GM12878 (cell line): ENCODE data around the gene TDRKH. TPM values are rescaled to one million over a fixed set of nuclear protein-coding genes. Genes with fewer than 3 reads are reported as not detected.

Source experiments
- ATAC-seq: fragments of 200-7000 bp; cut with Tn5 transposase; 3 replicates; pipeline ENCODE4 v1.9.1; 2020; ENCODE audit warnings: mild to moderate bottlenecking, moderate library complexity
- BruUV-seq: library from RNA; stranded (reverse); fragments of 400-500 nt; replicated peaks from 2 replicates; lab custom pipeline; 2021; lab: Mats Ljungman, UMichigan
- CTCF ChIA-PET: fragments of 300-600 bp; sonication (Branson Sonifier 250); formaldehyde crosslinking; extraction: SDS; loops from one replicate; lab custom pipeline; 2021; ENCODE audit warnings: inconsistent platforms; lab: Yijun Ruan, JAX
- POLR2A ChIA-PET: fragments of 350-600 bp; formaldehyde crosslinking; extraction: SDS; loops from one replicate; lab custom pipeline; 2021; ENCODE audit warnings: inconsistent platforms; lab: Charles Lee
- RAD21 ChIA-PET: fragments of 300-600 bp; sonication (Branson Sonifier 250); formaldehyde crosslinking; loops from one replicate; lab custom pipeline; 2023; ENCODE audit warnings: antibody characterized with exemption; ENCODE audit not compliant: unreplicated experiment; lab: Charles Lee
- SMC1A ChIA-PET: fragments of 300-600 bp; sonication (Branson Sonifier 250); formaldehyde crosslinking; loops from one replicate; lab custom pipeline; 2023; ENCODE audit not compliant: unreplicated experiment, uncharacterized antibody; lab: Charles Lee
- DNase-seq: peaks from one replicate; pipeline ENCODE4 v3.0.0-alpha.2; 2011; ENCODE audit warnings: low read depth, low spot score
- FAIRE-seq: peaks from 3 replicates; lab custom pipeline; 2011; peaks lifted over from hg19 to GRCh38; lab: Jason Lieb, UNC
- H2AFZ ChIP-seq: 2 replicates; pipeline ENCODE4 v1.6.0; 2011; ENCODE audit warnings: low read depth, low read length, control low read depth; ENCODE audit not compliant: control insufficient read depth
- H3K27ac ChIP-seq: 2 replicates; pipeline ENCODE4 v1.5.1; 2011; ENCODE audit warnings: control low read depth; ENCODE audit not compliant: control insufficient read depth, insufficient read depth
- H3K27me3 ChIP-seq, 2 experiments: replicated peaks in 1 of 2; 2 replicates each; pipeline versions ENCODE4 v1.6.0 to v1.6.1; 2011; ENCODE audit warnings: low read length in 1 of 2; ENCODE audit not compliant: control insufficient read depth in 2 of 2, insufficient read depth in 2 of 2
- H3K36me3 ChIP-seq, 2 experiments: 2 replicates each; pipeline ENCODE4 v1.5.1; 2011; ENCODE audit warnings: low read length in 1 of 2; ENCODE audit not compliant: control insufficient read depth in 2 of 2, insufficient read depth in 2 of 2
- H3K4me1 ChIP-seq: 2 replicates; pipeline ENCODE4 v1.6.1; 2011; ENCODE audit warnings: mild to moderate bottlenecking, low read length, moderate library complexity, mixed read lengths; ENCODE audit not compliant: control insufficient read depth, insufficient read depth
- H3K4me2 ChIP-seq: 2 replicates; pipeline ENCODE4 v1.6.0; 2011; ENCODE audit warnings: control low read depth; ENCODE audit not compliant: control insufficient read depth, insufficient read depth
- H3K4me3 ChIP-seq: fragments of 200-600 bp; sonication (generic); 2 replicates; pipeline ENCODE4 v1.5.1; 2016
- H3K79me2 ChIP-seq: 2 replicates; pipeline ENCODE4 v1.6.0; 2011; ENCODE audit warnings: low read length; ENCODE audit not compliant: control insufficient read depth, insufficient read depth
- H3K9ac ChIP-seq: 2 replicates; pipeline ENCODE4 v1.8.0; 2011; ENCODE audit warnings: low read length, control low read depth, mixed read lengths; ENCODE audit not compliant: control insufficient read depth, insufficient read depth
- H3K9me3 ChIP-seq: replicated peaks from 3 replicates; pipeline ENCODE4 v1.5.1; 2011; ENCODE audit warnings: mild to moderate bottlenecking, low read length; ENCODE audit not compliant: control insufficient read depth, insufficient read depth
- H4K20me1 ChIP-seq: 2 replicates; pipeline ENCODE4 v1.6.0; 2011; ENCODE audit not compliant: control insufficient read depth, insufficient read depth
- ATF3 ChIP-seq: IDR thresholded peaks from 2 replicates; pipeline ENCODE4 v1.6.1; 2011; ENCODE audit warnings: low read depth, mild to moderate bottlenecking, low read length, moderate library complexity, borderline replicate concordance; ENCODE audit errors: extremely low read depth
- BMI1 ChIP-seq: fragments of 450-650 bp; IDR thresholded peaks from 2 replicates; pipeline ENCODE4 v1.6.1; 2016; ENCODE audit warnings: mild to moderate bottlenecking, moderate library complexity, borderline replicate concordance
- CBX5 ChIP-seq: sonication (generic); IDR thresholded peaks from 2 replicates; pipeline ENCODE4 v1.6.1; 2016; ENCODE audit warnings: low read depth, moderate library complexity, mild to moderate bottlenecking, inconsistent platforms
- DPF2 ChIP-seq: fragments of 450-650 bp; IDR thresholded peaks from 2 replicates; pipeline ENCODE4 v1.6.1; 2017; ENCODE audit warnings: mild to moderate bottlenecking
- EED ChIP-seq: sonication (generic); IDR thresholded peaks from 2 replicates; pipeline ENCODE4 v1.6.1; 2016; ENCODE audit warnings: antibody characterized with exemption, low read depth
- MEF2B ChIP-seq: fragments of 450-650 bp; IDR thresholded peaks from 2 replicates; pipeline ENCODE4 v1.6.1; 2018; ENCODE audit warnings: mild to moderate bottlenecking, moderate library complexity; ENCODE audit not compliant: partially characterized antibody, poor library complexity, severe bottlenecking
- NFXL1 ChIP-seq: fragments of 450-650 bp; IDR thresholded peaks from 2 replicates; pipeline ENCODE4 v1.6.1; 2017; ENCODE audit warnings: antibody characterized with exemption, mild to moderate bottlenecking, borderline replicate concordance
- PBX3 ChIP-seq: IDR thresholded peaks from 2 replicates; pipeline ENCODE4 v1.6.1; 2011; ENCODE audit warnings: mild to moderate bottlenecking, low read depth, low read length, moderate library complexity; ENCODE audit not compliant: insufficient replicate concordance
- SIX5 ChIP-seq: IDR thresholded peaks from 2 replicates; pipeline ENCODE4 v1.6.1; 2011; ENCODE audit warnings: mild to moderate bottlenecking, low read depth, low read length, moderate library complexity; ENCODE audit not compliant: severe bottlenecking
- SKIL ChIP-seq: fragments of 450-650 bp; IDR thresholded peaks from 2 replicates; pipeline ENCODE4 v1.6.1; 2017; ENCODE audit warnings: mild to moderate bottlenecking, low read depth, inconsistent platforms; ENCODE audit not compliant: poor library complexity, severe bottlenecking
- SMARCA5 ChIP-seq: fragments of 450-650 bp; IDR thresholded peaks from 2 replicates; pipeline ENCODE4 v1.6.1; 2017; ENCODE audit warnings: mild to moderate bottlenecking
- SMC3 ChIP-seq: IDR thresholded peaks from 2 replicates; pipeline ENCODE4 v1.6.1; 2011; ENCODE audit warnings: low read length, improper control_type of control experiment, borderline replicate concordance
- SRF ChIP-seq, 2 experiments: IDR thresholded peaks; 2 replicates each; pipeline ENCODE4 v1.6.1; 2011; ENCODE audit warnings: low read depth in 2 of 2, low read length in 2 of 2, mild to moderate bottlenecking in 1 of 2, moderate library complexity in 1 of 2
- STAT3 ChIP-seq: IDR thresholded peaks from 2 replicates; pipeline ENCODE4 v1.6.1; 2011; ENCODE audit warnings: low read depth, low read length, improper control_type of control experiment
- TCF12 ChIP-seq: IDR thresholded peaks from 2 replicates; pipeline ENCODE4 v1.6.1; 2011; ENCODE audit warnings: low read depth, mild to moderate bottlenecking, low read length
- WGBS: methylation state at CpG from one replicate; pipeline ENCODE4 v1.1.6; 2016; ENCODE audit warnings: low lambda C conversion rate; ENCODE audit not compliant: insufficient replicate concordance, insufficient coverage; ENCODE audit errors: missing lambda C conversion rate; 5-methylcytosine and 5-hydroxymethylcytosine counted together
- in situ Hi-C: fragments of 300-500 bp; cut with MboI; formaldehyde crosslinking; loops from 9 replicates; pipeline ENCODE4 v1.14.3; 2018; ENCODE audit warnings: mixed read lengths
- intact Hi-C: fragments of 100-400 bp; cut with micrococcal nuclease; formaldehyde crosslinking; loops from one replicate; pipeline ENCODE4 v1.14.2; 2022; ENCODE audit not compliant: unreplicated experiment
- polyA plus RNA-seq, 11 experiments: library from polyadenylated mRNA; depleted of rRNA in 4 of 11; unstranded in 6 of 11; stranded (reverse) in 5 of 11; fragments of >200 nt; fragmentation: Nextera tagmentation in 4 of 11; fragmentation: Illumina TruSeq in 1 of 11; extraction: Ambion mirVana in 4 of 11; extraction: Trizol in 1 of 11; gene quantifications; 1 replicate in 1 of 11; 2 replicates in 10 of 11; pipeline versions ENCODE4 v1.2.1 to v1.2.3, GENCODE V29; 2011 to 2016; ENCODE audit warnings: inconsistent platforms in 2 of 11, missing spikeins in 2 of 11, low read depth in 1 of 11
- total RNA-seq, 4 experiments: library from RNA; depleted of rRNA in 3 of 4; stranded (reverse); fragments of >200 nt in 3 of 4; fragmentation: Illumina TruSeq in 1 of 4; extraction: Trizol in 1 of 4; gene quantifications; 2 replicates each; pipeline versions ENCODE4 v1.2.1 to v1.2.3, GENCODE V29; 2013 to 2021

Gene TDRKH
- total and polyA plus RNA-seq, 10 of the 15 experiments (the other 5 are each of a cell fraction or from before 2014, with no cell fraction given) = 1.3 to 8.4 (median 2.9) TPM

GRCh38 chr1:151807131-151807530 is 16.8 kb upstream of the TDRKH start (continued):
- TF ChIP-seq BMI1 = no peak

GRCh38 chr1:151806170-151806569 is 15.9 kb upstream of the TDRKH start:
- Histone ChIP-seq H3K4me2 (no peak overlapping the region), H3K9ac (no peak overlapping the region)
- FAIRE-seq = no peak
- TF ChIP-seq ATF3 (no peak), SKIL (no peak), EED (no peak), TCF12 (no peak), SRF (IDR thresholded peaks at IDR 0.05; ENCODE audit: low read depth in 2 of 2, low read length in 2 of 2) (no peak), SIX5 (no peak), DPF2 (no peak), PBX3 (no peak), STAT3 (no peak), CBX5 (no peak), NFXL1 (no peak), SMC3 (no peak), SMARCA5 (no peak), MEF2B (no peak)
- TF ChIP-seq, all 136 proteins: peak for 0
- CTCF ChIA-PET = interaction anchor here (1.1 kb wide), 1 partner anchor 30 kb away, joined by 4 read pairs; no protein-coding TSS in a partner anchor
- Histone ChIP-seq H3K27ac (no peak overlapping the region), H3K9me3 (no peaks in the 10 kb centered on the region), H3K4me3 (no peak overlapping the region), H3K79me2 (no peaks in the 10 kb centered on the region), H3K4me1 (peaks cover 6% of the 10 kb centered on the region; the same call in 1 of the 2 replicates), H3K36me3 (no peaks in the 10 kb centered on the region), H4K20me1 (no peaks in the 10 kb centered on the region), H2AFZ (no peak overlapping the region), H3K27me3 (peaks cover 0 to 5% of the 10 kb centered on the region in 2 experiments; a peak in 3 of 4 replicates)
- RAD21 ChIA-PET = no interaction called here
- POLR2A ChIA-PET = no interaction called here
- in situ Hi-C loops (no loop called here), intact Hi-C loops (no loop called here)
- WGBS = 57% methylated on average over 7 of the region's 7 CpGs
- SMC1A ChIA-PET = interaction anchor here (1.0 kb wide), 1 partner anchor 14 kb away, joined by 3 read pairs; no protein-coding TSS in a partner anchor
- ATAC-seq (no peak), DNase-seq (no peak)
- no TSS peak for BruUV-seq
